Lower leg skin (tissue), 3 donors: ENCODE data around the gene FKBP4.

ENCODE experiments used
- POLR2A ChIP-seq, 2 donors: fragments of 450-650 bp; IDR thresholded peaks; one replicate each; pipeline ENCODE4 v1.6.1; 2016 to 2017; ENCODE audit warnings: antibody characterized with exemption in 2 of 2, mild to moderate bottlenecking in 1 of 2, moderate library complexity in 1 of 2
- TF ChIP-seq, protein P1 (sequence below), 3 donors: fragments of 450-650 bp; IDR thresholded peaks; one replicate each; pipeline ENCODE4 v1.5.1; 2016; ENCODE audit warnings: antibody characterized with exemption in 3 of 3, mild to moderate bottlenecking in 3 of 3, moderate library complexity in 2 of 3

DNA sequence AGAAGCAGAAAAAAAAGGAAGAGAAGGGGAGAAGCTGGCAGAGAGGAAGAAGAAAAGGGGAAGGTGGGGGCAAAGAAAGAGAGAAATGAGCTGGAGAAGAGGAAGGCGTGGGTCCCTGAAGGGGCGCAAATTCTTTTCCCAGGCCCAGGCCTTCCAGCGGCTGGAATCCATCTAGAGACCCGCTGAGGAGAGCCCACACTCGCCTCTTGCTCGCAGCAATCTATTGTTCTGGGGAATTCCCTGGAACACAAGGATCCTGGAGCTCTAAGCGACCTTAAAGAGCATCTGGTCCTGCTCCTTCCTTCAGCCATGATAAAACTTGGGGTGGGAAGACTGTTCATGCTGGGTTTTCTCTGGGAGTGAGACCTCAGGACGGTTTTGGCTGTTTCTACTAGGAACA lies 41.2 kb upstream of the FKBP4 start:
- TF ChIP-seq POLR2A (IDR thresholded peaks at IDR 0.05), result no peak
- TF ChIP-seq, protein P1, sequence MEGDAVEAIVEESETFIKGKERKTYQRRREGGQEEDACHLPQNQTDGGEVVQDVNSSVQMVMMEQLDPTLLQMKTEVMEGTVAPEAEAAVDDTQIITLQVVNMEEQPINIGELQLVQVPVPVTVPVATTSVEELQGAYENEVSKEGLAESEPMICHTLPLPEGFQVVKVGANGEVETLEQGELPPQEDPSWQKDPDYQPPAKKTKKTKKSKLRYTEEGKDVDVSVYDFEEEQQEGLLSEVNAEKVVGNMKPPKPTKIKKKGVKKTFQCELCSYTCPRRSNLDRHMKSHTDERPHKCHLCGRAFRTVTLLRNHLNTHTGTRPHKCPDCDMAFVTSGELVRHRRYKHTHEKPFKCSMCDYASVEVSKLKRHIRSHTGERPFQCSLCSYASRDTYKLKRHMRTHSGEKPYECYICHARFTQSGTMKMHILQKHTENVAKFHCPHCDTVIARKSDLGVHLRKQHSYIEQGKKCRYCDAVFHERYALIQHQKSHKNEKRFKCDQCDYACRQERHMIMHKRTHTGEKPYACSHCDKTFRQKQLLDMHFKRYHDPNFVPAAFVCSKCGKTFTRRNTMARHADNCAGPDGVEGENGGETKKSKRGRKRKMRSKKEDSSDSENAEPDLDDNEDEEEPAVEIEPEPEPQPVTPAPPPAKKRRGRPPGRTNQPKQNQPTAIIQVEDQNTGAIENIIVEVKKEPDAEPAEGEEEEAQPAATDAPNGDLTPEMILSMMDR (IDR thresholded peaks at IDR 0.05), result no peak
